WTC11 (cell line): Measurements from ENCODE around the gene SCUBE1.

Experiments
- CREB1 ChIP-seq: sonication (generic); formaldehyde crosslinking; IDR thresholded peaks from 2 replicates; pipeline ENCODE4 v1.8.0; 2023; ENCODE audit warnings: mild to moderate bottlenecking, missing genetic modification reagents
- FOXJ3 ChIP-seq: sonication (generic); formaldehyde crosslinking; IDR thresholded peaks from 2 replicates; pipeline ENCODE4 v1.9.0; 2021; ENCODE audit warnings: missing genetic modification reagents, mild to moderate bottlenecking, borderline replicate concordance
- GABPB1 ChIP-seq: sonication (generic); formaldehyde crosslinking; IDR thresholded peaks from 2 replicates; pipeline ENCODE4 v1.8.1; 2023; ENCODE audit warnings: mild to moderate bottlenecking, missing genetic modification reagents
- TEAD4 ChIP-seq: sonication (generic); formaldehyde crosslinking; IDR thresholded peaks from 2 replicates; pipeline ENCODE4 v1.8.0; 2022; ENCODE audit warnings: mild to moderate bottlenecking, missing genetic modification reagents
- ZNF232 ChIP-seq: sonication (generic); formaldehyde crosslinking; IDR thresholded peaks from 2 replicates; pipeline ENCODE4 v1.8.0; 2022; ENCODE audit warnings: mild to moderate bottlenecking, missing genetic modification reagents
- ZNF416 ChIP-seq: fragments of 250-450 bp; sonication (Bioruptor Pico); IDR thresholded peaks from 2 replicates; pipeline ENCODE4 v1.9.0; 2021; ENCODE audit warnings: mild to moderate bottlenecking, inconsistent platforms
- ZNF423 ChIP-seq: fragments of 250-450 bp; sonication (Bioruptor Pico); IDR thresholded peaks from 2 replicates; pipeline ENCODE4 v2.1.2; 2022; ENCODE audit warnings: mild to moderate bottlenecking, moderate library complexity
- TF ChIP-seq, protein P1 (sequence below): fragments of 200-600 bp; IDR thresholded peaks from 2 replicates; pipeline ENCODE4 v1.8.0; 2022; ENCODE audit warnings: antibody characterized with exemption
- TF ChIP-seq, protein P2 (sequence below): sonication (generic); formaldehyde crosslinking; IDR thresholded peaks from 2 replicates; pipeline ENCODE4 v1.8.1; 2023; ENCODE audit warnings: mild to moderate bottlenecking, missing genetic modification reagents, moderate library complexity
- TF ChIP-seq, protein P3 (sequence below): fragments of 250-450 bp; sonication (Bioruptor Pico); IDR thresholded peaks from 2 replicates; pipeline ENCODE4 v2.1.2; 2022; ENCODE audit warnings: mild to moderate bottlenecking, moderate library complexity
- TF ChIP-seq, protein P4 (sequence below): sonication (generic); formaldehyde crosslinking; IDR thresholded peaks from 2 replicates; pipeline ENCODE4 v1.8.1; 2023; ENCODE audit warnings: mild to moderate bottlenecking, moderate library complexity, missing genetic modification reagents
- TF ChIP-seq, protein P5 (sequence below): sonication (generic); formaldehyde crosslinking; IDR thresholded peaks from 2 replicates; pipeline ENCODE4 v1.8.1; 2022; ENCODE audit warnings: mild to moderate bottlenecking, missing genetic modification reagents, moderate library complexity, borderline replicate concordance

DNA sequence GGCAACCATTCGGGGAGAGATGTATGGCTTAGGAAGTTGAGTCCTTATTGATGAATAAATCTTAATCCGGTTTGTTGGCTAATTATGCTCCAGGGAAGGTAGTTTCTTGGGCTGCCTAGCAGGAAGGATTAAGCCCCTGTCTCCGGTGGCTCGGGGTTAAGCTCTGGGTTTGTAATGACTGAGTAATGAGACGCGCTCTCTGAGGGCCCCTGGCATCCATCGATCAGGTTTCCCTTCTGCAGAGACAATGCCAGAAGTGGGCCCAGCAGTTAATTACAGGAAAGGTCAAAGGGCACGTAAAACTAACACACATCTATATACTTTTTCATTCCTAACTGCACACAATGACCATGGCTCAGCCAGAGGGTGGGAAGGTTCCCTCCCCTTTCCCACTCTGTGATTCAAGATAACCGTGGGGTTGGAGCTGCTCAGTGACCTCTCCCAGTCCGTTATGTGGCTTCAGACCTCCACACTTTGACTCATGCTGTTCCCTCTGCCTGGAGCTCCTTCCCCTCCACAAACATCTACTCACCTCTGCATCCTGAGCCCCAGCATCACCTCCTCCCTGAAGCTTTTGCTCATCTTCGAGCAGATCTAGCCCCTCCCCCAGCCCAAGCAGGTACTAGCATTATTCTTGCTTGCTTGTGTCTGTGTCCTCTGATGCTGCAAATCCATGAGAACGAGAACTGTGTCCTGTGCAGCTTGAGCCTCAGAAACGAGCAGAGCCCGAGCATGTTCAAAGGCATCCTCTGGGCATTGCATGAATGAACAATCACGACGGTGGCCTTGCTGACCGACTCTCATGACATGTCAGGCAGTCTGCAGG lies 16.6 kb downstream of the SCUBE1 start:
- TF ChIP-seq ZNF232 (no peak), FOXJ3 (CRISPR knock-in tag) (no peak), CREB1 (CRISPR knock-in tag) (no peak), ZNF423 (no peak), GABPB1 (no peak), TEAD4 (CRISPR knock-in tag) (no peak), ZNF416 (CRISPR knock-in tag) (no peak)
- TF ChIP-seq, protein P1, sequence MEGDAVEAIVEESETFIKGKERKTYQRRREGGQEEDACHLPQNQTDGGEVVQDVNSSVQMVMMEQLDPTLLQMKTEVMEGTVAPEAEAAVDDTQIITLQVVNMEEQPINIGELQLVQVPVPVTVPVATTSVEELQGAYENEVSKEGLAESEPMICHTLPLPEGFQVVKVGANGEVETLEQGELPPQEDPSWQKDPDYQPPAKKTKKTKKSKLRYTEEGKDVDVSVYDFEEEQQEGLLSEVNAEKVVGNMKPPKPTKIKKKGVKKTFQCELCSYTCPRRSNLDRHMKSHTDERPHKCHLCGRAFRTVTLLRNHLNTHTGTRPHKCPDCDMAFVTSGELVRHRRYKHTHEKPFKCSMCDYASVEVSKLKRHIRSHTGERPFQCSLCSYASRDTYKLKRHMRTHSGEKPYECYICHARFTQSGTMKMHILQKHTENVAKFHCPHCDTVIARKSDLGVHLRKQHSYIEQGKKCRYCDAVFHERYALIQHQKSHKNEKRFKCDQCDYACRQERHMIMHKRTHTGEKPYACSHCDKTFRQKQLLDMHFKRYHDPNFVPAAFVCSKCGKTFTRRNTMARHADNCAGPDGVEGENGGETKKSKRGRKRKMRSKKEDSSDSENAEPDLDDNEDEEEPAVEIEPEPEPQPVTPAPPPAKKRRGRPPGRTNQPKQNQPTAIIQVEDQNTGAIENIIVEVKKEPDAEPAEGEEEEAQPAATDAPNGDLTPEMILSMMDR = no peak
- TF ChIP-seq, protein P2, sequence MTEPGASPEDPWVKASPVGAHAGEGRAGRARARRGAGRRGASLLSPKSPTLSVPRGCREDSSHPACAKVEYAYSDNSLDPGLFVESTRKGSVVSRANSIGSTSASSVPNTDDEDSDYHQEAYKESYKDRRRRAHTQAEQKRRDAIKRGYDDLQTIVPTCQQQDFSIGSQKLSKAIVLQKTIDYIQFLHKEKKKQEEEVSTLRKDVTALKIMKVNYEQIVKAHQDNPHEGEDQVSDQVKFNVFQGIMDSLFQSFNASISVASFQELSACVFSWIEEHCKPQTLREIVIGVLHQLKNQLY (CRISPR knock-in tag) = no peak
- TF ChIP-seq, protein P3, sequence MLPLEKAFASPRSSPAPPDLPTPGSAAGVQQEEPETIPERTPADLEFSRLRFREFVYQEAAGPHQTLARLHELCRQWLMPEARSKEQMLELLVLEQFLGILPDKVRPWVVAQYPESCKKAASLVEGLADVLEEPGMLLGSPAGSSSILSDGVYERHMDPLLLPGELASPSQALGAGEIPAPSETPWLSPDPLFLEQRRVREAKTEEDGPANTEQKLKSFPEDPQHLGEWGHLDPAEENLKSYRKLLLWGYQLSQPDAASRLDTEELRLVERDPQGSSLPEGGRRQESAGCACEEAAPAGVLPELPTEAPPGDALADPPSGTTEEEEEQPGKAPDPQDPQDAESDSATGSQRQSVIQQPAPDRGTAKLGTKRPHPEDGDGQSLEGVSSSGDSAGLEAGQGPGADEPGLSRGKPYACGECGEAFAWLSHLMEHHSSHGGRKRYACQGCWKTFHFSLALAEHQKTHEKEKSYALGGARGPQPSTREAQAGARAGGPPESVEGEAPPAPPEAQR = no peak
- TF ChIP-seq, protein P4, sequence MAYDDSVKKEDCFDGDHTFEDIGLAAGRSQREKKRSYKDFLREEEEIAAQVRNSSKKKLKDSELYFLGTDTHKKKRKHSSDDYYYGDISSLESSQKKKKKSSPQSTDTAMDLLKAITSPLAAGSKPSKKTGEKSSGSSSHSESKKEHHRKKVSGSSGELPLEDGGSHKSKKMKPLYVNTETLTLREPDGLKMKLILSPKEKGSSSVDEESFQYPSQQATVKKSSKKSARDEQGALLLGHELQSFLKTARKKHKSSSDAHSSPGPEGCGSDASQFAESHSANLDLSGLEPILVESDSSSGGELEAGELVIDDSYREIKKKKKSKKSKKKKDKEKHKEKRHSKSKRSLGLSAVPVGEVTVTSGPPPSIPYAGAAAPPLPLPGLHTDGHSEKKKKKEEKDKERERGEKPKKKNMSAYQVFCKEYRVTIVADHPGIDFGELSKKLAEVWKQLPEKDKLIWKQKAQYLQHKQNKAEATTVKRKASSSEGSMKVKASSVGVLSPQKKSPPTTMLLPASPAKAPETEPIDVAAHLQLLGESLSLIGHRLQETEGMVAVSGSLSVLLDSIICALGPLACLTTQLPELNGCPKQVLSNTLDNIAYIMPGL (CRISPR knock-in tag) = no peak
- TF ChIP-seq, protein P5, sequence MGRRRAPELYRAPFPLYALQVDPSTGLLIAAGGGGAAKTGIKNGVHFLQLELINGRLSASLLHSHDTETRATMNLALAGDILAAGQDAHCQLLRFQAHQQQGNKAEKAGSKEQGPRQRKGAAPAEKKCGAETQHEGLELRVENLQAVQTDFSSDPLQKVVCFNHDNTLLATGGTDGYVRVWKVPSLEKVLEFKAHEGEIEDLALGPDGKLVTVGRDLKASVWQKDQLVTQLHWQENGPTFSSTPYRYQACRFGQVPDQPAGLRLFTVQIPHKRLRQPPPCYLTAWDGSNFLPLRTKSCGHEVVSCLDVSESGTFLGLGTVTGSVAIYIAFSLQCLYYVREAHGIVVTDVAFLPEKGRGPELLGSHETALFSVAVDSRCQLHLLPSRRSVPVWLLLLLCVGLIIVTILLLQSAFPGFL (CRISPR knock-in tag) = no peak
